GF-D8 (cell line): ENCODE data around the gene TRIM59.
"Not testable (repeated sequence)": the region's sequence is repeated elsewhere in the genome, so short reads cannot be mapped to it uniquely, and the experiment has no call there.

Experiments used
- DNase-seq: peaks from one replicate; lab custom pipeline; 2025; lab: John Stamatoyannopoulos, UW

Gene TRIM59

DNA sequence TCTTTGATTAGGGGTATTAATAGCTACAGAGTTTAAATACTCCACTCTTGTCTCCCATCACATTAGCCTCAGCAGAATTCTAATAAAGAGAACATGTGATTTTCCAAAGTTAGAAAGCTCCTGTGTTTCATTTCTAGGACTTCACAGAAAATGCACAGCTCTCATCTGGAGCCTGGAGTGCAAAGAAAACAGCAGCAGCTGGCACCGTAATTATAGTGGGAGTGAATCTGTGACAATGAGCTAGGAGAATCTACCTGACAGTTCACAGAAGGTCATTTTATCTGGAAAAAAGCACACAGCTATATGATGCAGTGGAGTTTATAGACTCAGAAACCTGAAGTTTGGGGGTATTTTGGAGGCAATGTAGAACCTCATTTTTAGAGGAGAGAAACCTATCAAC is 5.4 kb upstream of the TRIM59 start:
- no peak for DNase-seq

DNA sequence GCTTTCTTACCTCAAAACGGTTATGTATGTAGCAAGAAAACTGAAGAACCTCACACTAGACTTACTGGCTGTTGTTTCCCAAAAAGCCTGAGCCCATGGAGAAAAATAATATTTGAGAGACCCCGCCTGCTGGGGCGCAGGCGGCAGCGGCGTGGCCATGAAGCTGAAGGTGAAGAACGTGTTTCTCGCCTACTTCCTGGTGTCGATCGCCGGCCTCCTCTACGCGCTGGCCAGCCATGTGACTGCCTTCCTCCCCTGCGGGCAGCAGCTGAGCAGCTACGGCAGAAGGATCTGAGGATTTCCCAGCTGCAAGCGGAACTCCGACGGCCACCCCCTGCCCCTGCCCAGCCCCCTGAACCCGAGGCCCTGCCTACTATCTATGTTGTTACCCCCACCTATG is 2.7 kb upstream of the TRIM59 start:
- DNase-seq: not testable (repeated sequence)

DNA sequence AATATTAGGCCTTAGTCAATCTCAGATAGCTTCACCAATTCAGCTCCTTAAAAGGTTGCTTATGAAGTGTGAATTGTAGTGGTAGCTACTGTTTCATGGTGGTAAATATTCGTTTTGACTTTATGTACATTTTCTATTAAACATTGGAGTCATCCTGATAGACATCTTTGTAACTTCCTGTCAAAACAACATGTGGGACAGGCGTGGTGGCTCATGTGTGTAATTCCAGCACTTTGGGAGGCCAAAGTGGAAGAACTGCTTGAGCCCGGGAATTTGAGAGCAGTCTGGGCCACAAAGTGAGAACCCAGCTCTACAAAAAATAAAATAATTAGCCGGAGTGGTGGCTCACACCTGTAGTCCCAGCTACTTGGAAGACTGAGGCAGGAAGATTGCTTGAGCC is 2.0 kb upstream of the TRIM59 start:
- no peak for DNase-seq

DNA sequence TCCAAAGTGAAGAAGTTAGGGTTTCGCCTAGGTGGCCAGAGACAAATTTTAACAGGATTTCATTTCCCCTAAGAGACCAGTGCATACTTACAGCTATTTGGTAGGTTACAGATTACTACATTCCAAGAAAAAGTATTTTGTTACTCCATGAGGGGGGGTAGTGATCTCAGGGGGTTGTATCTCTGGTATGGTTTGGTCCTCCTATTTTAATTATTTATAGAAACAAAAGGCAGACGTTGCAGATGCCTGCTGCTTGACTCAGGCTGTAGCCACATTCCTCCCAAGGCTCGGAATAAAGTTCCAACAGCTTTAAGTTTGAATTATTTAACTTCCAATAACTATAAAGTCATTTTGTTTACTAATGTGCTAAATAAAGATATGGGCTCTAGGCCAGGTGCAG is 1.3 kb upstream of the TRIM59 start:
- no peak for DNase-seq

DNA sequence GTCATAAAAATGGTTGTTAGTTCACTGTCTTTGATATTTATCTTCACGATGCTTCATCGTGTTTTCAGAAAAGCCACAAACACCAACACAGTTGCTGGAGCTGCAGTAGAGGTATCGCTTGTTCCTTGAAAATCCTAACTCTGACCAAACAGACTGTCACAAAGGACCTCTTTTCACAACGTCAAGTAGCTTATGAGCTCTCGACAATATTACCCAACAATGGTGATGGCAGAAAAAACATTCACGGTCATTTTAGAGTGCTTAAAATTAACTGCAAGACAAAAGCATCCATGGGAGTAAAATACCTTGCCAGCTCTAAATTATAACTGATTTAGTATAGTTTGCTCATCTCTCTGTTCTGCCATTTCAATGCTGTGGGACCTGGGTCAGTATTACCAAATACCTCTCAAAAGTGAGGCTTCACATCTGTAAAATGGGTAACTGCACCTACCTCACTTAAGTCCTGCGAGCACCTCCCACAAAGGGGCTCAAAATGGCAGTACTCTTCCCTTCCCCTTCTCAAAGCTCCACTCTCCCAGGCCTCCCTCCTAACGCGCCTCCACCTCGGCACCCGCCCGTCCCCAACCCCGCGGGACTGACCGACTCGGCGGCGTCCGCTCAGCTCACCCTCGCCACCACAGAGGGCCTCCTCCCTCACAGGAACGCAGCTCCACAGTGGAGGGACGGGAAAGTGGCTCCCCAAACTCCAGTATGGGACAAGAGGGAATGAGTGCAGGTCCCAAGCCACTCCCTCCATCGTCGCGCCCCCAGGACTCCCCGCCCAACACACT is 546 bp downstream of the TRIM59 start:
- DNase-seq: no peak

DNA sequence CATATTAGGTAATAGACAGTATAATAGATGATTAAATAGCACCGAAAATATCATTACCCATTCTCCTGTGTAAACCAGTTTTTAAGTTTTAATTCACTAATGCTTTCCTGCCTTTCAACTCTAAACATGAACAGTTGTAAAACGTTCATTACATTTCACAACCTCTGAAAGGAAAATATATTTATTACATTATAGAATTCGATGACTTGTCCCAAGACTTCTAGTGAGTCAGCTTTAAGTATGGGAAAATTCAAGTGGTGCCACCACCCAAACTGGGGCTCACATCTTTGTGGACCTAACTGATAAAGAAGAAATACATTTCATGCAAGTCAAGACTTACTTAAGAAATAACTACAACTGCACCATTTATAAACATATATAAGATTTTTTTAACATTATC is 2.0 kb downstream of the TRIM59 start:
- DNase-seq: no peak

DNA sequence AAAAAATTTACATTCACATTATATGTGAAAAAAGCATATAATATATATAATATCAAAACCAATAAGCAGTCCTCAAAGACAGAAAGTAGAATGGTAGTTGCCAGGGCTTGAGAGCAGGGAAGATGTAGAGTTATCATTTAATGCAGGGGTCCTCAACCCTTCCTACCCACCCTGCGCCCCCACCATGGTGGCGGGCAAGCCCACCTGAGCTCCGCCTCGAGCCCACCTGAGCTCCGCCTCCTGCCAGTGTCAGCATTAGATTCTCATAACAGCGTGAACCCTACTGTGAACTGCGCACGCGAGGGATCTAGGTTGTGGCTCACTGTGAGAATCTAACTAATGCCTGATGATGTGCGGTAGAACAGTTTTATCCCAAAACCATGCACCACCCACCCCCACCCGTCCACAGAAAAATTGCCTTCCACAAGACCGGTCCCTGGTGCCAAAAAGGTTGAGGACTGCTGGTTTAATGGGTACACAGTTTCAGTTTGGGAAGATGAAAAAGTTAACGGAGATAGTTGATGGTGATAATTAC is 3.0 kb downstream of the TRIM59 start:
- DNase-seq: no peak

DNA sequence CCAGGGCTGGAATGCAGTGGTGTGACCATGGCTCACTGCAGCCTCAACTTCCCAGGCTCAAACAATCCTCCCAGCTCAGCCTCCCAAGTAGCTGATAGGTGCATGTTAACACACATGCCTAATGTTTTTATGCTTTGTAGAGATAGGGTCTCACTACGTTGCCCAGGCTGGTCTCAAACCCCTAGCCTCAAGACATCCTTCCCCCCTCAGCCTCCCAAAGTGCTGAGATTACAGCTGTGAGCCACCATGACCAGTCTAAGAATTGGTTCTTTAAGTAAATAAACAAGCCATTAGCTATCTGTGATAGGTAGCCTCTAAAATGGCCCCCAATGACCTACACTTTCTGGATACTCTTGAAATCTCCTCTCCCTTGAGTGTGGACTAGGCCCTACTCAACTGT is 3.7 kb downstream of the TRIM59 start:
- DNase-seq: no peak

DNA sequence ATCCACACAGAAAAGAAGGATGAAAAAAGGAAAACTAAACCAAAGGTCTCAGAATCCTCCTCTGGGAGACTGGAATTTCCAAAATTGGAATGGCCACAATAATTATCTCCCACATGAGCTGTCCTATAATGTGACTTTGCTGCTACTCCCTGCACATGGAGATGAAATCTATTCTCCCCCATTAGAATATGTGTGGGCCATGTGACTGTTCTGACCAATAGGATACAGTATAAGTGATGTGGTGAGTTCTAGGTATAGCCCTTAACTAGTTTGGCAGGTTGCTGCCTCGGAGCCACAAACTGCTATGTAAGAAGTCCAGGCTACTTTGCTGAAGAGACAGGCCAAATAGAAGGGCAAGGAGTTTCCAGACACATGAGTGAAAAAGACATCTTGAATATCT is 5.2 kb downstream of the TRIM59 start:
- no peak for DNase-seq

DNA sequence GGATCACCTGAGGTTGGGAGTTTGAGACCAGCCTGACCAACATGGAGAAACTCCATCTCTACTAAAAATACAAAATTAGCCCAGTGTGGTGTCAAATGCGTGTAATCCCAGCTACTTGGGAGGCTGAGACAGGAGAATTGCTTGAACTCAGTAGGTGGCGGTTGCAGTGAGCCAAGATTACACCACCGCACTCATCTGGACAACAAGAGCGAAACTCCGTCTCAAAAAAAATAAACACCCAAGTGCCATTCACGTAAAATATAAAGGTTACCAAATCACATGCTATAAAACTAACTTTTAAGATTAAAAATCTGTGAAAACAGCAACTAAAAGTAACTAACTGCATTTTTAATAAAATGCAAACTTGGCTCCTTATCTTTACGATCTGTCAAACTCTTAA is 8.9 kb downstream of the TRIM59 start:
- no peak for DNase-seq

DNA sequence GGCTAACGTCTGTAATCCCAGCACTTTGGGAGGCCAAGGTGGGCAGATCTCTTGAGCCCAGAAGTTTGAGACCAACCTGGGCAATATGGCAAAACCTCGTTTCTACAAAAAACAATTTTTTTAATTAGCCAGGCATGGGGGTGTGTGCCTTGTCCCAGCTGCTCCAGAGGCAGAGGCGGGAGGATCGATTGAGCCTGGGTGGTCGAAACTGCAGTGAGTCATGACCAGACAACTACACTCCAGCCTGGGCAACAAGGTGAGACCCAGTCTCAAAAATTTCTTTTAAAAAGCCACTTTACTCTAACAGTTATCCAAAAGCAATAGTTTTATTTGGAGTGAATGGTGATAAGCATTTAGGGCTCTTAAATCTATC is 12.5 kb downstream of the TRIM59 start:
- no peak for DNase-seq

DNA sequence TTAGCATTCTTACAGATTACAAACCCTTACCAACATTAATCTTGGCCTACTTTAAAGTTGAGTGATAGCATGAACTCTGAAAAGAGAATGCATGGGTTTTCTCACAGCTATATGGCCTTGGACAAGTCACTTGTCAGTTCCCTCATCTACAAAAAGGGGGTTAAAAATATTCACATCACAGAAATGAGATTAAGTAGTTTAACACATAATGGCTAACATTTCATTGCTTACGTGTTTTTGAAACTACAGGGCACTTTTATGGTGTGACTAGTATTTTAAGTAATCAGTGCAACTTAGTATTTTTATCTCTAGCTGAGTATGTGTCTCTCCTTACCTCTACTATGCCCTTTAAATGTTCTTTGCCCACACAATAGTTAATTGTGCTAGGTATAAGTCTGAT is 13.8 kb downstream of the TRIM59 start:
- no peak for DNase-seq

DNA sequence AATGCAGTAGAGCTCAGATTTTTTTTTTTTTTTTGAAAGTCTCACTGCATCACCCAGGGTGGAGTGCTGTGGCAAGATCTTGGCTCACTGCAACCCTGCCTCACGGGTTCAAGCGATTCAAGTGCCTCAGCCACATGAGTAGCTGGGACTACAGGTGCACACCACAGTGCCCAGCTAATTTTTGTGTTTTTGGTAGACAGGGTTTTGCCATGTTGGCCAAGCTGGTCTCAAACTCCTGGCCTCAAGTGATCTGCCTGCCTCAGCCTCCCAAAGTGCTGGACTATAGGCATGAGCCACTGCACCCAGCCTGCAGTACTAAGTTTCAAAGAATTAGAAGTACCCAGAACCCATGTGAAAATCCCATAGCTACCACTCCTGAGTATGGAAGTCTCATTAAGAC is 14.5 kb downstream of the TRIM59 start:
- no peak for DNase-seq

DNA sequence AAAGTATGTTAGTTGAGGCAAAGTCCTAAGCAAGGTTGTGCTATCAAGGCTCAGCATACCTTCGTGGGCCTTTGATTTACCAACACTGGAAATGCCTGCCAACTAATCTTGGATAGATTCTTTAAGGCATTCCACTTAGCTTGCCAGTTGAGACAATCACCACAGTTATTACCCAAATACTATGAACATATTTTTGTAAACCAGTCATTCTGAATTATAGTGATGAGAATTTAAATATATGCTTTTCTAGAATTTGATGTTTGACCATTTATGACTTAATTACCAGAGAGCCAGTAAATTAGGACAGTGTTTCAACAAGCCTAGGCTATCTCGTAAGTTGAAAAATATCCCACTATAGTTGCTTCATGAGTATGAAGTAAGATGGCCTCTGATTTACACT is 15.5 kb downstream of the TRIM59 start:
- no peak for DNase-seq

DNA sequence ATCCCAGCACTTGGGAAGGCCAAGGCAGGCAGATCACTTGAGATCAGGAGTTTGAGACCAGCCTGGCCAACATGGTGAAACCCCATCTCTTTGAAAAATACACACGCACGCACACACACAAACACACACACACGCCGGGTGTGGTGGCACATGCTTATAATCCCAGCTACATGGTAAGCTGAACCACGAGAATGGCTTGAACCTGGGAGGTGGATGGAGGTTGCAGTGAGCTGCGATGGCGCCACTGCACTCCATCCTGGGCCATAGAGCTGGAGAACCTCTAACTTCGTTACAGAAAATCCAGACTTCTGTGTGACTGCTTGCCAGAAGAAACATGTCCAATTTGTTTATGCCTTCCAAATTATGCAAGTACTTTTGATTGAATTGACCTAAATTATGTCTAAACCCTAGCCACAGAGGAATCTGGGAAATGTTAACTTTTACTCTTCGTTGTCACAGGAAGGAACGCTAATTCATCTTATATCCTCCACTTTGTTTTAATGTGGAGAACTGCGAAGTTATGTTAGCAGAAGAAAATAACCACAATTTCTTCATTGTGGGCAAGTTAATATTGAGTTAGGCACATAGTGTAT is 21.7 kb downstream of the TRIM59 start:
- no peak for DNase-seq

DNA sequence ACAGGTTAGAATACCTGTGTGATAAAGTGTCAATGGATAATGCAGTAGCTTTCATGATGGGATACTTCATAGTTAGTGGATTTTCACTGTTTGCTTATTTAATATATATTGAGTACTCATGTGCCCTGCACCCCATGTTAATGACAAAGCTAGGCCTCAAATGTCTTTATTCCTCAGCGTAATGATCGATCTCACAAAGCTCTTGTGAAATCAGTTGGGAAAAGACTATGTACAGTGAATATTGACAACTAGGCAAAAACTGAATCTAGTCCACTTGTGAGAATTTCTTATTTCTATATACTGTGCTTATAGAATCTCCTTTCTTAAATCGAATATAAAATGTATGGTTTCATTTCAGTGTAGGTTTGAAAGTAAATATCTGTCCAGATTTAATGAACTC is 32.3 kb downstream of the TRIM59 start:
- no peak for DNase-seq

DNA sequence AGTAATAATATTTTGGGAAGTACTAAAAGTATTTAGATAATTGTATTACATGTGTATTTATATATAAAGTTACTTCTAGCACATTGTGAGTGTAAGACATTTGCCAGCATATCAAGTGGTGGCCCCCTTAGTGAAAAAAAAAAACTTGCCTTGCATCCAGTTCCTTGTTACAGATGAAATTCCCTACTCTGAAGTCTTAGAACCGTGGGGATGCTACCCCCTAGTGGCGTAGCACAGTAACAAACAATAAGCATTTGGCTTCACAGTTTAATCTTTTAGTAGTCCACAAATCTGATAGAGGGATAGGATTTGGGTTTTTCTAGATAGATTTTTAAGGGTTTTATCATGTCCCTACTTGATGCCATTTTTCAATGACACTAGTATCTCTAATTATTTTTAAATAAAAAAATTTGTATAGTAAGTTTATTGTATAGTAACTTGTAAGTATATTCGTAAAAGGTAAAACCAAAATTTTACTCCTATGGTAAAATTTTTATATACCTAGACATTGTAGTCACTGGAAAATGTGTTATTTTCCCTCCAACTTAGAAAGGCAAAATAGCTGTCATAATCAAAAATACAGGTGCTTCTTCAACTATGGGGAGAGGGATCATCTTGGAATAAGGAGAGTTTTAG is 35.9 kb downstream of the TRIM59 start:
- peak; percentile 62 for DNase-seq

DNA sequence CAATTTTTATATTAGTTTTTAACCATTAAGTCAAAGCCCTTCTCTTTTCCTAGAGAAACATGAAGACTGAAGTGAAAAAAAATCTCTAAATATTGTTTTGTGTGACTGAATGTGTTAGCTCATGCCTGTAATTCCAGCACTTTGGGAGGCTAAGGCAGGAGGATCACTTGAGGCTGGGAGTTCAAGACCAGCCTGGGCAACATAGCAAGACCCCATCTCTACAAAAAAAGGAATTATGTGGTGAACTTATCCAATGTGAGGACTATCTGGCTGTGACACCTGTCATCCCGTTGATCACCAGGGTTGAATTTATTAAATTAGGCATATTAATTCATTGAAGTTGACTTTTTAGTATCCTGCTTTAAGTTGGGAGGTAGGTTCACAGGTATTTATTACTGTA is 37.1 kb downstream of the TRIM59 start:
- no peak for DNase-seq

DNA sequence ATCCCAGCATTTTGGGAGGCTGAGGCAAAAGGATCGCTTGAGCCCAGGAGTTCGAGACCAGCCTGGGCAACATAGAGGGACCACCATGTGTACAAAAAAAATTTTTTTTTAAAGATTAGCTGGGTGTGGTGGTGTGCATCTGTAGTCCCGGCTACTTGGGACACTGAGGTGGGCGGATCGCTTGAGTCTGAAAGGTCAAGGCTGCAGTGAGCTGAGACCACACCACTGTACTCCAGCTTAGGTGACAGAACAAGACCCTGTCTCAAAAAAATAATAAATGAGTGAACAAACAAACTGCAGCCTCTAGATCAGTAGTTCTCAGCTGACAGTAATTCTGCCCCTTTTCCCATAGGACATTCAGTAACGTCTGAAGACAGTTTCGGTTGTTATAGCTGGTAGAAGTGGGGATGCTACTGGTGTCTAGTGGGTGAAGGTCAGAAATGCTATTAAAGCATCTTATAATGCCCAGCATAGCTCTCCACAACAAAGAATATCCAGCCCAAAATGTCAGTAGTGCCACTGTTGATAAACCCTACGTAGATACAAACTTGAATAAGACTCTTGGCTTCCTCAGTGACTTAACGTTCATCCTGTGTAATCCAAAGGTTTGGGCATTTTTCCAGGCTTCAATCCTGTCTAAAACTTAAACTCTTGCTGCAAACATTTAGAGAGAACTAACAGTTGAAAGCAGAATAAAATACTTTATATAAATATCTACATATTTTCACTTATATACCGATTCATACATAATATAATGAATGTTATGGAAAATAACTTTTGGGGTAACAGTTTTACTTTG is 39.6 kb downstream of the TRIM59 start:
- no peak for DNase-seq

DNA sequence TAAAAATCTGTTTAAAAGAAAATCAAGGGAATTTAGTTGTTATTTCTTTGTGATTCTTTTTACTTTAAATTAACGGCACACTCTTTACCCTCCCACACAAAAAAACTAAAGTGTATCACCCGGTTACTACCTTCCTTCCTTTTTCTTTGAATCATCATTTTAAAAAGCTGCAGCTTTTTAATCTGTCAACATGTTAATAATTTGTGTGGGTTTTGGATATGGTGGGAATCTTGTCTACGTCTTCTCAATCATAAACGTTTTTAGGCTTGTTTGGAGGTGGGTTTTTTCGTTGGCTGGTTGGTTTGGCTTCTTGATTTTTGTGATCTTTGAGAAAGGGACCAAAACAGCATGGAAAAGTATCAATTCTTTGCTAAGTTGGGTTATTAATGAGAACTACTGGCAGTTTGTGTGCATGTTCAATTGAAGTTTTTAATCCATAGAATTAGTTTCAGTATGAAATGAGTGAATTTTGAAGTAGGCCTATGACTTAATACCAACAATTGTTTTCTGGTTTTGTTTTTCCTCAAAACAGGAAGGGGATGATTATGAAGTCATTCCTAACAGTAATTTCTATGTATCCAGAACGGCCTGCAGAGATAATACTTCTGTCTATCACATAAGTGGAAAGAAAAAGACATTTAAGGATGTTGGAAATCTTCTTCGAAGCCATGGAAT is 45.7 kb downstream of the TRIM59 start:
- DNase-seq: no peak

DNA sequence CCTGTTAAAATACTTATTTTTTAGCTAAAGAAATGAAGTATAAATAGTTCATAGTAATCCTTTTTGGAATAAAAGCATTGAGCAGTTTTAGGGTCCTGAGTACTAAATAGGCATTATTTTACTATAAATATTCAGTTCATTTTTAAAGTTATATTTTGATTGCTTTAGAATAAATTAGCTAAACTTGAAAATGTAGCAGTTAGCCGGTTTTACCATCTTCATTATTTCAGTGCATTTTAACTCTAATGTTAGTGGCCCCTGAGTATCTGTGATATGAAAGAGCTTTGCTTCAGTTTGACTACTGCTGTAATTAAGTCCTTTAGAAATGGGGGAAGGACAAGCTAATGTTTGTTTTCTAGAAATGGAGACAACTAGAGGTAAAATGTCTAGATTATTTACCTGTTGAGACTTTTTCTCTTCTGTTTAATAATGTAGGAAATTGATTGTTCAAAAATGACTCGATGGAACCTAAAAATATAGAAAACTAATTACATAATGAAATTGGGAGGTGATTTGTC is 46.5 kb downstream of the TRIM59 start:
- DNase-seq: no peak
